ENCODE data around the gene AGK. TPM values are rescaled to one million over a fixed set of nuclear protein-coding genes. Genes with fewer than 3 reads are reported as not detected.
"Not testable (repeated sequence)": the region's sequence is repeated elsewhere in the genome, so short reads cannot be mapped to it uniquely, and the experiment has no call there.

Gene AGK
- total and polyA plus RNA-seq, 4 donors: 7.2 to 13.6 (median 8.9) TPM

DNA sequence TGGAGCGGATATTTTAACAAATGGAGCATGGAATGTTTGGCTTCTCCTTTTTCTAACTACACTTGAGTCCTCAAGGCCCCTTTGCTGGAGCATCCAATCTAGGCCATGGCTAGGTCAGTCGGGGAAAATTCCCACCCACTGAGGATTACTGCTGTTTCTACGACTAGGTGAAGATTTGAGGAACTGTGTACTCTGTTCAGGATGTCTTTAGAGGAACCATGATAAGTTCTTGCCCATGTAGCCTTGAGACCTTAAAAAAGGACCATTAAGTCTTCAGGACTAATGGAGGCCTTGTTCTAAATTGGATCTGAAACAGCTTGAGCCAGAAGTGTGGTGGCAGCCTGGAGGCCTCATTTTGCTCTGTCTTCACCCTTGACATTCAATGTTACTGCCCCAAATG, 6.2 kb downstream of the AGK start (continued):
- TF ChIP-seq, protein P1, sequence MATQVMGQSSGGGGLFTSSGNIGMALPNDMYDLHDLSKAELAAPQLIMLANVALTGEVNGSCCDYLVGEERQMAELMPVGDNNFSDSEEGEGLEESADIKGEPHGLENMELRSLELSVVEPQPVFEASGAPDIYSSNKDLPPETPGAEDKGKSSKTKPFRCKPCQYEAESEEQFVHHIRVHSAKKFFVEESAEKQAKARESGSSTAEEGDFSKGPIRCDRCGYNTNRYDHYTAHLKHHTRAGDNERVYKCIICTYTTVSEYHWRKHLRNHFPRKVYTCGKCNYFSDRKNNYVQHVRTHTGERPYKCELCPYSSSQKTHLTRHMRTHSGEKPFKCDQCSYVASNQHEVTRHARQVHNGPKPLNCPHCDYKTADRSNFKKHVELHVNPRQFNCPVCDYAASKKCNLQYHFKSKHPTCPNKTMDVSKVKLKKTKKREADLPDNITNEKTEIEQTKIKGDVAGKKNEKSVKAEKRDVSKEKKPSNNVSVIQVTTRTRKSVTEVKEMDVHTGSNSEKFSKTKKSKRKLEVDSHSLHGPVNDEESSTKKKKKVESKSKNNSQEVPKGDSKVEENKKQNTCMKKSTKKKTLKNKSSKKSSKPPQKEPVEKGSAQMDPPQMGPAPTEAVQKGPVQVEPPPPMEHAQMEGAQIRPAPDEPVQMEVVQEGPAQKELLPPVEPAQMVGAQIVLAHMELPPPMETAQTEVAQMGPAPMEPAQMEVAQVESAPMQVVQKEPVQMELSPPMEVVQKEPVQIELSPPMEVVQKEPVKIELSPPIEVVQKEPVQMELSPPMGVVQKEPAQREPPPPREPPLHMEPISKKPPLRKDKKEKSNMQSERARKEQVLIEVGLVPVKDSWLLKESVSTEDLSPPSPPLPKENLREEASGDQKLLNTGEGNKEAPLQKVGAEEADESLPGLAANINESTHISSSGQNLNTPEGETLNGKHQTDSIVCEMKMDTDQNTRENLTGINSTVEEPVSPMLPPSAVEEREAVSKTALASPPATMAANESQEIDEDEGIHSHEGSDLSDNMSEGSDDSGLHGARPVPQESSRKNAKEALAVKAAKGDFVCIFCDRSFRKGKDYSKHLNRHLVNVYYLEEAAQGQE (IDR thresholded peaks at IDR 0.05): no peak

DNA sequence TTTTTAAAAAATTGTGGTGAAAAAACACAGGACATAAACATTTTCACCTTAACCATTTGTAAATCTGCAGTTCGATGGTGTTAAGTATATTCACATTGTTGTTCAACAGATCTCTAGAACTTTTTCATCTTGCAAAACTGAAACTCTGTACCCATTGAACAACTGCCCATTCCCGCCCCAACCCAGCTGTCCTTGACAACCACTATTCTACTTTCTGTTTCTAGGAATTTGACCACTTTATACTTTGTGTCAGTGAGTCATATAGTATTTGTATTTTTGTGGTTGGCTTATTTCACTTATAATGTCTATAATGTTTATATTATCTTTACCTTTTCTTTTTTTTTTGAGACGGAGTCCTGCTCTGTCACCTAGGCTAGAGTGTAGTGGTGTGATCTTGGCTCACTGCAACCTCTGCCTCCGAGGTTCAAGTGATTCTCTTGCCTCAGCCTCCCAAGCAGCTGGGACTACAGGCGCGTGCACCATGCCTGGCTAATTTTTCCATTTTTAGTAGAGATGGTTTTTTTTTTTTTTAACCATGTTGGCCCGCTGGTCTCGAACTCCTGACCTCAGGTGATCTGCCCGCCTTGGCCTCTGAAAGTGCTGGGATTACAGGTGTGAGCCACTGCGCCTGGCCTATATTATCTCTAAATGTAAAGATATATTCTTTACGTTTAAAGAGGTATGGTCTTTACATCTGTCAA, 6.8 kb downstream of the AGK start:
- not testable (repeated sequence) for H3K9ac ChIP-seq (ENCODE audit: low read depth in 1 of 2, low read length in 2 of 2); H3K4me1 ChIP-seq (ENCODE audit: control insufficient read depth in 4 of 4, insufficient read depth in 4 of 4, low read length in 3 of 4); H3K9me3 ChIP-seq (ENCODE audit: control insufficient read depth in 4 of 4, low read length in 3 of 4); H3K27me3 ChIP-seq (ENCODE audit: control insufficient read depth in 4 of 4, insufficient read depth in 4 of 4, low read length in 3 of 4); H3K4me3 ChIP-seq (ENCODE audit: low read depth in 1 of 3, low read length in 3 of 3); H3K27ac ChIP-seq (ENCODE audit: low read depth in 1 of 2, low read length in 2 of 2); DNase-seq (ENCODE audit: low spot score)
- 91% methylated on average over 11 of the region's 11 CpGs for whole genome bisulfite sequencing
- H3K36me3 ChIP-seq (ENCODE audit: control insufficient read depth in 4 of 4, insufficient read depth in 3 of 4, low read depth in 1 of 4, low read length in 3 of 4): peaks cover 2 to 13% (median 6%) of the 10 kb centered on the region in 4 donors

DNA sequence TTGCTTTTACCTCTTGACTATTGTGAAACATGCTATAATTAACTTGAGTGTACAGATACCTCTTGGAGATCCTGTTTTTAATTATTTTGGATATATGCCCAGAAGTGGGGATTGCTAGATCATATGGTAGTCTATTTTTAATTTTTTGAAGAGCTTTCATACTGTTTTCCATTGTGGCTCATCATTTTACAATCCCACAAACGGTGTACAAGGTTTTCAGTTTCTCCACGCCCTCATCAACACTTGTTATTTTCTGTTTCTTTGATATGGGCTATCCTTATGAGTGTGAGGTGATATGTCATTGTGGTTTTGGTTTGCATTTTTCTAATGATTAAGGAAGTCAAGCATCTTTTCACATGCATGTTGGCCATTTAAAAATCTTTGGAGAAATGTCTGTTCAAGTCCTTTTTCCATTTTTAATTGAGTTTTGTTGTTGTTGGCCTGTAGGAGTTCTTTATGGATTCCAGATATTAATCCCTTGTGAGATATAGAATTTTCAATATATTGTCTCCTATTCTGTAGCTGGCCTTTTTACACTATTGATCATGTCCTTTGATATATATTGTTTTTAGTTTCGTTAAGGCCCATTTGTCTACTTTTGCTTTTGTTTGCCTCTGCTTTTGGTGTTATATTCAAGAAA, 7.5 kb downstream of the AGK start:
- peaks cover 2 to 14% (median 6%) of the 10 kb centered on the region in 4 donors for H3K36me3 ChIP-seq (ENCODE audit: control insufficient read depth in 4 of 4, insufficient read depth in 3 of 4, low read depth in 1 of 4, low read length in 3 of 4)

More for the DNA sequence above, 7.5 kb downstream of the AGK start:
- no peak for TF ChIP-seq GABPA (IDR thresholded peaks at IDR 0.05 in 1 of 2, conservative IDR thresholded peaks at IDR 0.05 in 1 of 2)
- no peak for TF ChIP-seq EGR1 (IDR thresholded peaks at IDR 0.05; ENCODE audit: low read depth in 2 of 2)
- TF ChIP-seq, protein P2, sequence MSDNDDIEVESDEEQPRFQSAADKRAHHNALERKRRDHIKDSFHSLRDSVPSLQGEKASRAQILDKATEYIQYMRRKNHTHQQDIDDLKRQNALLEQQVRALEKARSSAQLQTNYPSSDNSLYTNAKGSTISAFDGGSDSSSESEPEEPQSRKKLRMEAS (IDR thresholded peaks at IDR 0.05): no peak
- TF ChIP-seq, protein P1 (IDR thresholded peaks at IDR 0.05): no peak
- no peak for TF ChIP-seq HNF4G (IDR thresholded peaks at IDR 0.05)
- no peak for TF ChIP-seq YY1 (IDR thresholded peaks at IDR 0.05)
- no peak for TF ChIP-seq JUND (IDR thresholded peaks at IDR 0.05)
- no peak for TF ChIP-seq RAD21 (IDR thresholded peaks at IDR 0.05)
- TF ChIP-seq SP1 (IDR thresholded peaks at IDR 0.05): no peak
- TF ChIP-seq TAF1 (conservative IDR thresholded peaks at IDR 0.05): no peak
- TF ChIP-seq HNF4A (conservative IDR thresholded peaks at IDR 0.05): no peak
- no peak for TF ChIP-seq RXRA (IDR thresholded peaks at IDR 0.05)
- no peak for DNase-seq (ENCODE audit: low spot score)
- Histone ChIP-seq H3K4me3 (ENCODE audit: low read depth in 1 of 3, low read length in 3 of 3) (no peak overlapping the region), H3K27me3 (ENCODE audit: control insufficient read depth in 4 of 4, insufficient read depth in 4 of 4, low read length in 3 of 4) (no peaks in the 10 kb centered on the region), H3K27ac (ENCODE audit: low read depth in 1 of 2, low read length in 2 of 2) (no peak overlapping the region), H3K9ac (ENCODE audit: low read depth in 1 of 2, low read length in 2 of 2) (no peak overlapping the region), H3K9me3 (ENCODE audit: control insufficient read depth in 4 of 4, low read length in 3 of 4) (no peaks in the 10 kb centered on the region), H3K4me1 (ENCODE audit: control insufficient read depth in 4 of 4, insufficient read depth in 4 of 4, low read length in 3 of 4) (no peaks in the 10 kb centered on the region)
- WGBS: 86% methylated on average over 3 of the region's 3 CpGs
